Right lobe of liver (tissue), 4 donors: ENCODE results near the gene SLC25A13.

ENCODE experiments used
- CTCF ChIP-seq, 4 donors: fragments of 200-600 bp in 3 of 4; fragments of 450-650 bp in 1 of 4; IDR thresholded peaks; one replicate each; pipeline versions ENCODE4 v1.5.1 to v1.8.0; 2016 to 2022; ENCODE audit warnings: antibody characterized with exemption in 4 of 4, mild to moderate bottlenecking in 2 of 4
- POLR2A ChIP-seq: fragments of 450-650 bp; IDR thresholded peaks from one replicate; pipeline ENCODE4 v1.6.1; 2017; ENCODE audit warnings: antibody characterized with exemption, mild to moderate bottlenecking
- donor health status: DM: no; HTN: no; CAD: no.
- donor health status: DM: no; HTN: no; CAD: no.
- donor health status: DM: no; HTN: yes; CAD: no.

- no peak for TF ChIP-seq CTCF (IDR thresholded peaks at IDR 0.05)
- no peak for TF ChIP-seq POLR2A
Measured at GRCh38 chr7:96097835-96098234, 224.1 kb downstream of the SLC25A13 start.
